Ishikawa (cell line): ENCODE results near the gene CACNA1A.

Experiments
- CEBPB ChIP-seq: IDR thresholded peaks from 2 replicates; pipeline ENCODE4 v1.6.1; 2012
- CREB1 ChIP-seq: IDR thresholded peaks from 2 replicates; pipeline ENCODE4 v1.6.1; 2012; ENCODE audit warnings: low read depth
- EGR1 ChIP-seq: IDR thresholded peaks from 2 replicates; pipeline ENCODE4 v1.6.1; 2012
- EP300 ChIP-seq: IDR thresholded peaks from 2 replicates; pipeline ENCODE4 v1.6.1; 2012; ENCODE audit warnings: borderline replicate concordance
- FOXM1 ChIP-seq: IDR thresholded peaks from 2 replicates; pipeline ENCODE4 v1.6.1; 2012; ENCODE audit warnings: low read depth, borderline replicate concordance
- MAX ChIP-seq: IDR thresholded peaks from 2 replicates; pipeline ENCODE4 v1.6.1; 2012
- NFIC ChIP-seq: IDR thresholded peaks from 2 replicates; pipeline ENCODE4 v1.6.1; 2012
- RAD21 ChIP-seq: IDR thresholded peaks from 2 replicates; pipeline ENCODE4 v1.6.1; 2012; ENCODE audit warnings: low read depth
- REST ChIP-seq: IDR thresholded peaks from 2 replicates; pipeline ENCODE4 v1.6.1; 2012; ENCODE audit warnings: low read depth, mild to moderate bottlenecking
- TAF1 ChIP-seq: IDR thresholded peaks from 2 replicates; pipeline ENCODE4 v1.6.1; 2012; ENCODE audit warnings: low read depth, mild to moderate bottlenecking
- TCF12 ChIP-seq: IDR thresholded peaks from 2 replicates; pipeline ENCODE4 v1.6.1; 2012; ENCODE audit warnings: low read depth
- TEAD4 ChIP-seq: IDR thresholded peaks from 2 replicates; pipeline ENCODE4 v1.6.1; 2012
- USF1 ChIP-seq: IDR thresholded peaks from 2 replicates; pipeline ENCODE4 v1.6.1; 2012
- YY1 ChIP-seq: IDR thresholded peaks from 2 replicates; pipeline ENCODE4 v1.6.1; 2012; ENCODE audit warnings: low read depth
- ZBTB7A ChIP-seq: IDR thresholded peaks from 2 replicates; pipeline ENCODE4 v1.6.1; 2012; ENCODE audit warnings: low read depth

The CACNA1A gene

DNA sequence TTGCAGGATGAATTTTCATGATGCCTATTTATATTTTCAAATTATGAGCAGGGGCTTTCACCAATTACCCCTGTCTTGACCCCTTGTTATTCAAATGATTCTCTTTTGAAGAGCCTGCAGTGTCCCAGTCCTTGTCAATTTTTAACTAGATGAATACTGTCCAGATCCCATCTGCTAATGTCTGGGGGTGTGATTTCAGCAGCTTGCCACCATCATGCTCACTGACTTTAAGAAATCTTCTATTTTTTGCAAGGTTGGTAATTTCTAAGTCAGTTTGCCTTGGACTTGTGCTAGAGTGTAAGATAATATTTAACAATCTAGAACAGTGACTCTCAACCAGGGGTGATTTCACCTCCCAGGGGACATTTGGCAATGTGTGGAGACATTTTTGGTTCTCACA, 106.0 kb downstream of the CACNA1A start:
- no peak for TF ChIP-seq FOXM1
- TF ChIP-seq RAD21 = no peak

- TF ChIP-seq EGR1 = no peak
- TF ChIP-seq USF1 = no peak
- TF ChIP-seq REST = no peak
- TF ChIP-seq MAX = no peak
- TF ChIP-seq TEAD4 = no peak
- no peak for TF ChIP-seq TAF1
Measured at GRCh38 chr19:13399746-13400145, 106.5 kb downstream of the CACNA1A start.

- TF ChIP-seq TAF1 (no peak), FOXM1 (no peak), ZBTB7A (no peak), NFIC (no peak), TCF12 (no peak), USF1 (no peak), TEAD4 (no peak), EGR1 (no peak), RAD21 (no peak), EP300 (no peak), REST (no peak), CREB1 (no peak), YY1 (no peak)
Measured at GRCh38 chr19:13398780-13399726, 107.2 kb downstream of the CACNA1A start.

DNA sequence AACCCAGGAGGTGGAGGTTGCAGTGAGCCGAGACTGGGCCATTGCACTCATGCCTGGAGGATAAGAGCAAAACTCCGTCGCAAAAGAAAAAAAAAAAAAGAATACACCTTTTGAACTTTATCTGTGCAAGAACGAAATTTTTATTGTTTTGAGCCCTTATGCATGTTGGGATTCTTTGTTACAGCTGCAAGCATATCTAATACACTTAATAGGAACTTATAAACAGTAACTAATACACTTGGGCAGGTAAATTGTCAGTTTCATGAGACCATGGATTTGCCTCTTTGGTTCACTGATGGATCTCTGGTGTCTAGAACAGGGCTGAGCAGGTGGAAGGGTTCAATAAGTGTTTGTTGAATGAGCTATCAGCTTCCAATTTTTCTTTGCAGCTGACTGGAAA, 108.1 kb downstream of the CACNA1A start:
- TF ChIP-seq RAD21 (no peak), CREB1 (no peak), FOXM1 (no peak), TAF1 (no peak), CEBPB (no peak), USF1 (no peak), NFIC (no peak), TCF12 (no peak), YY1 (no peak), MAX (no peak), EP300 (no peak), TEAD4 (no peak), REST (no peak)
